Measurements from ENCODE around the gene SKI.

Gene SKI

GRCh38 chr1:2228157-2228594 lies at the start of gene SKI:
Gene SKI (plus strand): TSS chr1:2228319. CDS start chr1:2228767, 448 bp downstream.
- DNase-seq (ENCODE audit: low read depth) = no peak

GRCh38 chr1:2178875-2179274 lies 49.2 kb upstream of the SKI start:
- DNase-seq (ENCODE audit: low read depth) = no peak

- no peak for DNase-seq (ENCODE audit: low read depth)
These were observed 48.7 kb upstream of the SKI start for GRCh38 chr1:2179283-2180013.

GRCh38 chr1:2180297-2181245 lies 47.5 kb upstream of the SKI start:
- no peak for DNase-seq (ENCODE audit: low read depth)

- DNase-seq (ENCODE audit: low read depth) = no peak
These were observed 46.8 kb upstream of the SKI start for GRCh38 chr1:2181271-2181670.

- no peak for DNase-seq (ENCODE audit: low read depth)
These were observed 46.4 kb upstream of the SKI start for GRCh38 chr1:2181752-2182151.

- DNase-seq (ENCODE audit: low read depth) = no peak
These were observed 45.7 kb upstream of the SKI start for GRCh38 chr1:2182376-2182775.

GRCh38 chr1:2183937-2184334 lies 44.2 kb upstream of the SKI start:
- DNase-seq (ENCODE audit: low read depth) = no peak

GRCh38 chr1:2184531-2184930 lies 43.6 kb upstream of the SKI start:
- DNase-seq (ENCODE audit: low read depth) = no peak

GRCh38 chr1:2184934-2185333 lies 43.2 kb upstream of the SKI start:
- no peak for DNase-seq (ENCODE audit: low read depth)

GRCh38 chr1:2185880-2186855 lies 42.0 kb upstream of the SKI start:
- no peak for DNase-seq (ENCODE audit: low read depth)

GRCh38 chr1:2186901-2187300 lies 41.2 kb upstream of the SKI start:
- DNase-seq (ENCODE audit: low read depth) = no peak

- no peak for DNase-seq (ENCODE audit: low read depth)
These were observed 40.5 kb upstream of the SKI start for GRCh38 chr1:2187619-2188018.

GRCh38 chr1:2188336-2188735 lies 39.8 kb upstream of the SKI start:
- no peak for DNase-seq (ENCODE audit: low read depth)

- DNase-seq (ENCODE audit: low read depth) = peak; percentile 82
These were observed 38.4 kb upstream of the SKI start for GRCh38 chr1:2189459-2190425.

- no peak for DNase-seq (ENCODE audit: low read depth)
These were observed 37.6 kb upstream of the SKI start for GRCh38 chr1:2190491-2190976.

- no peak for DNase-seq (ENCODE audit: low read depth)
These were observed 35.8 kb upstream of the SKI start for GRCh38 chr1:2192031-2192995.

GRCh38 chr1:2193514-2194281 lies 34.4 kb upstream of the SKI start:
- no peak for DNase-seq (ENCODE audit: low read depth)

Measured in stimulated activated CD8-positive, alpha-beta memory T cell treated with anti-CD3 and anti-CD28 coated beads, Interleukin-12 subunit alpha, Interleukin-12 subunit beta, amount 100 ng/mL, for 1 hour (primary cell).